GM18499 (cell line): ENCODE measurements around the gene SYCE3.
"Not testable (repeated sequence)": the region's sequence is repeated elsewhere in the genome, so short reads cannot be mapped to it uniquely, and the experiment has no call there.

ENCODE experiments used
- ATAC-seq: cut with Tn5 transposase; IDR thresholded peaks from one replicate; pipeline ENCODE4 v1.9.1; 2021; ENCODE audit warnings: moderate number of reproducible peaks; ENCODE audit not compliant: insufficient read depth, unreplicated experiment

Gene SYCE3

GRCh38 chr22:50562523-50563412, at the start of gene SYCE3:
Gene SYCE3, minus strand, starts transcription at chr22:50562919. Its CDS starts 6,514 bp downstream, at chr22:50556405.
- ATAC-seq: no peak

- no peak for ATAC-seq
Observed at GRCh38 chr22:50612168-50612527, 49.4 kb upstream of the SYCE3 start.

GRCh38 chr22:50611341-50612060, 48.8 kb upstream of the SYCE3 start:
- ATAC-seq: no peak

GRCh38 chr22:50610581-50610980, 47.9 kb upstream of the SYCE3 start:
- no peak for ATAC-seq

- no peak for ATAC-seq
Observed at GRCh38 chr22:50610041-50610451, 47.3 kb upstream of the SYCE3 start.

- ATAC-seq: no peak
Observed at GRCh38 chr22:50609599-50609998, 46.9 kb upstream of the SYCE3 start.

GRCh38 chr22:50608996-50609395, 46.3 kb upstream of the SYCE3 start:
- no peak for ATAC-seq

- ATAC-seq: not testable (repeated sequence)
Observed at GRCh38 chr22:50608058-50608840, 45.5 kb upstream of the SYCE3 start.

- ATAC-seq: no peak
Observed at GRCh38 chr22:50607659-50608020, 44.9 kb upstream of the SYCE3 start.

- ATAC-seq: no peak
Observed at GRCh38 chr22:50606946-50607658, 44.4 kb upstream of the SYCE3 start.

GRCh38 chr22:50606165-50606945, 43.6 kb upstream of the SYCE3 start:
- ATAC-seq: no peak

GRCh38 chr22:50605613-50606074, 42.9 kb upstream of the SYCE3 start:
- no peak for ATAC-seq

GRCh38 chr22:50605002-50605612, 42.4 kb upstream of the SYCE3 start:
- no peak for ATAC-seq

- ATAC-seq: no peak
Observed at GRCh38 chr22:50604256-50605001, 41.7 kb upstream of the SYCE3 start.

- no peak for ATAC-seq
Observed at GRCh38 chr22:50603511-50604255, 41.0 kb upstream of the SYCE3 start.

- no peak for ATAC-seq
Observed at GRCh38 chr22:50602338-50602700, 39.6 kb upstream of the SYCE3 start.

- no peak for ATAC-seq
Observed at GRCh38 chr22:50601669-50602337, 39.1 kb upstream of the SYCE3 start.
